Inflammatory macrophage treated with lipopolysaccharide for 4 hours (primary cell): ENCODE data around the gene PFAS.
"Not testable (repeated sequence)": the region's sequence is repeated elsewhere in the genome, so short reads cannot be mapped to it uniquely, and the experiment has no call there.

ENCODE experiments used
- DNase-seq: peaks from one replicate; pipeline ENCODE4 v3.0.0-alpha.2; 2020

PFAS gene

GRCh38 chr17:8231701-8232100 lies 17.4 kb upstream of the PFAS start:
- DNase-seq, result no peak

- DNase-seq, result no peak
Measured at GRCh38 chr17:8234361-8235270, 14.5 kb upstream of the PFAS start.

- no peak for DNase-seq
Measured at GRCh38 chr17:8235676-8236075, 13.4 kb upstream of the PFAS start.

GRCh38 chr17:8237175-8237574 lies 11.9 kb upstream of the PFAS start:
- DNase-seq, result no peak

GRCh38 chr17:8237886-8238285 lies 11.2 kb upstream of the PFAS start:
- no peak for DNase-seq

GRCh38 chr17:8243827-8244226 lies 5.3 kb upstream of the PFAS start:
- DNase-seq, result no peak

- DNase-seq, result no peak
Measured at GRCh38 chr17:8244768-8245167, 4.3 kb upstream of the PFAS start.

GRCh38 chr17:8249621-8250500 lies 772 bp downstream of the PFAS start:
- no peak for DNase-seq

- DNase-seq, result not testable (repeated sequence)
Measured at GRCh38 chr17:8251411-8251810, 2.3 kb downstream of the PFAS start.

GRCh38 chr17:8253801-8254200 lies 4.7 kb downstream of the PFAS start:
- DNase-seq, result no peak

GRCh38 chr17:8254881-8255280 lies 5.8 kb downstream of the PFAS start:
- DNase-seq, result no peak

GRCh38 chr17:8255499-8255898 lies 6.4 kb downstream of the PFAS start:
- no peak for DNase-seq

GRCh38 chr17:8256291-8256690 lies 7.2 kb downstream of the PFAS start:
- no peak for DNase-seq

GRCh38 chr17:8256691-8257090 lies 7.6 kb downstream of the PFAS start:
- no peak for DNase-seq

- no peak for DNase-seq
Measured at GRCh38 chr17:8257801-8258200, 8.7 kb downstream of the PFAS start.

- no peak for DNase-seq
Measured at GRCh38 chr17:8264320-8264719, 15.2 kb downstream of the PFAS start.

- DNase-seq, result no peak
Measured at GRCh38 chr17:8264836-8265542, 15.9 kb downstream of the PFAS start.

- DNase-seq, result no peak
Measured at GRCh38 chr17:8266648-8267479, 17.8 kb downstream of the PFAS start.

GRCh38 chr17:8267480-8268147 lies 18.5 kb downstream of the PFAS start:
- no peak for DNase-seq

- no peak for DNase-seq
Measured at GRCh38 chr17:8268550-8269298, 19.6 kb downstream of the PFAS start.

GRCh38 chr17:8272421-8272820 lies 23.3 kb downstream of the PFAS start:
- no peak for DNase-seq
